Activated gamma-delta T cell treated with Interleukin-2 at 50 U/mL for 16 hours (primary cell): ENCODE measurements around the gene PLCB2.
A peak's percentile ranks its signal among the peaks of the same experiment; 100 is the strongest.

ENCODE experiments used
- DNase-seq: peaks from one replicate; pipeline ENCODE4 v3.0.0-alpha.2; 2020

The PLCB2 gene, protein sequence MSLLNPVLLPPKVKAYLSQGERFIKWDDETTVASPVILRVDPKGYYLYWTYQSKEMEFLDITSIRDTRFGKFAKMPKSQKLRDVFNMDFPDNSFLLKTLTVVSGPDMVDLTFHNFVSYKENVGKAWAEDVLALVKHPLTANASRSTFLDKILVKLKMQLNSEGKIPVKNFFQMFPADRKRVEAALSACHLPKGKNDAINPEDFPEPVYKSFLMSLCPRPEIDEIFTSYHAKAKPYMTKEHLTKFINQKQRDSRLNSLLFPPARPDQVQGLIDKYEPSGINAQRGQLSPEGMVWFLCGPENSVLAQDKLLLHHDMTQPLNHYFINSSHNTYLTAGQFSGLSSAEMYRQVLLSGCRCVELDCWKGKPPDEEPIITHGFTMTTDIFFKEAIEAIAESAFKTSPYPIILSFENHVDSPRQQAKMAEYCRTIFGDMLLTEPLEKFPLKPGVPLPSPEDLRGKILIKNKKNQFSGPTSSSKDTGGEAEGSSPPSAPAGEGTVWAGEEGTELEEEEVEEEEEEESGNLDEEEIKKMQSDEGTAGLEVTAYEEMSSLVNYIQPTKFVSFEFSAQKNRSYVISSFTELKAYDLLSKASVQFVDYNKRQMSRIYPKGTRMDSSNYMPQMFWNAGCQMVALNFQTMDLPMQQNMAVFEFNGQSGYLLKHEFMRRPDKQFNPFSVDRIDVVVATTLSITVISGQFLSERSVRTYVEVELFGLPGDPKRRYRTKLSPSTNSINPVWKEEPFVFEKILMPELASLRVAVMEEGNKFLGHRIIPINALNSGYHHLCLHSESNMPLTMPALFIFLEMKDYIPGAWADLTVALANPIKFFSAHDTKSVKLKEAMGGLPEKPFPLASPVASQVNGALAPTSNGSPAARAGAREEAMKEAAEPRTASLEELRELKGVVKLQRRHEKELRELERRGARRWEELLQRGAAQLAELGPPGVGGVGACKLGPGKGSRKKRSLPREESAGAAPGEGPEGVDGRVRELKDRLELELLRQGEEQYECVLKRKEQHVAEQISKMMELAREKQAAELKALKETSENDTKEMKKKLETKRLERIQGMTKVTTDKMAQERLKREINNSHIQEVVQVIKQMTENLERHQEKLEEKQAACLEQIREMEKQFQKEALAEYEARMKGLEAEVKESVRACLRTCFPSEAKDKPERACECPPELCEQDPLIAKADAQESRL

DNA sequence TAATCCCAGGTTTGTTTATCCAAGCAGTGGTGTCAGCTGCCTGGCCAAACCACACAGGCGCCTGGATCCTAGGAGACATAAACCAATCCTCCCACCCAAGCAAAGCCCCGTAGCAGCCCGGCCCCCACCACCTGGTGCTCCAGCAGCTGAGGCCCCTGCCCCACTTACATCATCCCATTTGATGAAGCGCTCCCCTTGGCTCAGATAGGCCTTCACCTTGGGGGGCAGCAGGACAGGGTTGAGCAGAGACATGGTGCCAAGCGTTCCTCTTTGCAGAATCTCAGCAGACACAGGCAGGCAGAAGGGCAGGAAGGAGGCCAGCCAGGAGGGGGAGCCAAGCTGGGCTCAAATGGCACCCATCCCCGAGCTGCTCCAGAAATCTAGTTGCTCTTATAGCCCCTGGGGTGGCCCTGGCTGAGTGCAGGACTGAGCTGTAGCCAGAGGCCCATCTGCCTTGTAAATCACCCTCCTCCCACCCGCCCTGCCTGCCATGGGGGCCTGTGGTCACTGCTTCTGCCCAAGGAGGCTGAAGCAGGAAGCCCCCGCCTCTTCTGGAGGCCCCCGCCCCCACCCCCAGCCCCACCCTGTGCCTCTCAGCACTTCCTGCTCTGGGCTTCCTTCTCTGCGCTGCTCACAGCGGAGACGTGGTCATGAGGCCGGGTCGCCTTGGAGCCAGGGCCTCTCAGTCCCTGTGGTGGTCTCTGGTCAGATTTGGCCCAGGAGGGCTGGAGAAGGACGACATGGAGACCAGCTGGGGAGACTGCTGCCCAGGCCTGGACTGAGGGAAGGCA lies at the start of gene PLCB2:
TSS of gene PLCB2 (minus strand) at position 515 of the 791 bp plus-strand sequence. CDS start at position 252, 263 bp downstream.
- peak; percentile 66 for DNase-seq

DNA sequence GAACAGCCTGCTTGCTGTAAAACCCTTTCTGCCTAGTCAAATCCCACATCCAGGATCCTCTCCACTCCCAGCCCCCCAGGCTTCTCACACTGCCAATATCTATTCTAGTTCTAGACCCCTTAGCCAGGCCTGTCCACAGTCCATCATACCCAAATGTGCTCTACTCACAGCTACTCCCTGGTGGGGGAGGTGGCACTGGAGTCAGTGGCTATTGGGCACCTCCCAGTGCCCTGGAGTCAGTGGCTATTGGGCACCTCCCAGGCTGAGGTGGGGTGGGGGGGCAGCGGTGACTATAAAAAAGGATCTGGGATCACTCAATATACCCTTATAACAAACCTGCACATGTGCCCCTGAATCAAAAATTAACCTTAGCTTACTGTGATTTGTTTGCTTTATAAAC lies 49.5 kb upstream of the PLCB2 start:
- DNase-seq: no peak

GRCh38 chr15:40355976-40356585 lies 48.3 kb upstream of the PLCB2 start:
- DNase-seq: no peak

GRCh38 chr15:40354408-40355171 lies 46.9 kb upstream of the PLCB2 start:
- no peak for DNase-seq

DNA sequence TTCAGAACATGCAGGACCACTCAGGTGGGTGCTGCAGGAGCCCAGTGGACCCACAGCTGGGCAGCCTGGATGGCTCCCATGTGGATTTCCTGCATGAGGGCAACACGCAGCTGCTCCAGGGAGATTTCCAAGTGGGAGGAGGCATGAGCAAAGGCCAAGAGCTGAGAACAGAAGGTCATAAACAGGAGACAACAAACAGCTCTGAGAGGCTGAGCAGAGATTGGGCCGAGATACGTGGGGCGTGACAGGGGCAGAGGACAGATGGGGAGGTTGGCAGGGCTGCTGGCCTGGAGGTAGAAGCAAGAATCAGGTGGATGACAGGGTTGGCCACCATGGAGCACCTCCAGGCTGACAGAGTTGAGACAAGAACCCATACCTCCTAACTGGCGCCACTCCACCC lies 46.0 kb upstream of the PLCB2 start:
- DNase-seq: no peak

DNA sequence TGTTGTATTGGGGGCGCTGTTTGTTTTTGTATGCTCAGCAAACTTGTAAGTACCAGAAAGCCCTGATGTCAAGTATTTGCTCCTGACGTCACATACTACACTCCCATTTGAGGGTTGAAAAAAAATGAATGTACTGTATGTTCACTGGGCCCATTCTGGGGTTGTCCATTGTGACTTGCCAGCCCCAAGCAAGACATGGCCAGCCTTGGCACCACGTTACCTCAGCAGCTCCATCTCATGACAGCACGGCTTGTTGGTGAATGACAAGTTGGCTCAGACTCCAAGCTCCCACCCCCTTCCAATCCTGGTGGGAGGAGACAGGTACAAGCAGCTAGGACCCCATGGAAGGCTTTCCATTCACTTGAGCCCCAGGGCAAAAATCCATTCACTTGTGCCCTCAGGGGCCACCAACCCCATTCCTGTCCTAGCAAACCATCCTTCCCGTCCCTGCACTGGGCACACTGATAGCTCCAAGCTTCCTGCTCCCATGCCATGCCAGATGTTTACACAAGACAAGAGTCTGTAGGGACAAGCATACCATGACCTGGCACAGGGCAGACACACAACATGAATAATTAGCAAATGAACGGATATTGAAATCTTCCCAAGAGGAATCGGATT lies 44.7 kb upstream of the PLCB2 start:
- DNase-seq: no peak

- no peak for DNase-seq
Observed at GRCh38 chr15:40349163-40349562, 41.4 kb upstream of the PLCB2 start.

DNA sequence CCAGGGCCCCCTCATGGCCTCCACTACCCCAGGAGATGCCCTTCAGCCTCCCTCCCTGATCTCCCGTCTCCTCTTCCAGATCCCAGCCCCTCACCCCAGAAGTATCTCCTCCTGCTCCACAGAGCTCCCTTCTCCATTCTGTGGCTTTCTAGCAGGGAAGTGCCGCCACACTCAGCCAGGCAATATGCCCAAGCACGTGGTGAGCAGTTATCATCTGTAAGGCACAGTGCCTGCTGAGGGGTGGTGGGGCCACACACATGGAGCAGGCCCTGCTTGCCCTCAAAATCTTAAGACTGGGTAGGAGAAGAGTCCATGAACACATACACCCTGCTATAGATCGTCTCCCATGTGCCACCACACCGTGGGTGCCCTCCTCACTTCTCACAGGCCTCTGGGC lies 40.7 kb upstream of the PLCB2 start:
- no peak for DNase-seq

DNA sequence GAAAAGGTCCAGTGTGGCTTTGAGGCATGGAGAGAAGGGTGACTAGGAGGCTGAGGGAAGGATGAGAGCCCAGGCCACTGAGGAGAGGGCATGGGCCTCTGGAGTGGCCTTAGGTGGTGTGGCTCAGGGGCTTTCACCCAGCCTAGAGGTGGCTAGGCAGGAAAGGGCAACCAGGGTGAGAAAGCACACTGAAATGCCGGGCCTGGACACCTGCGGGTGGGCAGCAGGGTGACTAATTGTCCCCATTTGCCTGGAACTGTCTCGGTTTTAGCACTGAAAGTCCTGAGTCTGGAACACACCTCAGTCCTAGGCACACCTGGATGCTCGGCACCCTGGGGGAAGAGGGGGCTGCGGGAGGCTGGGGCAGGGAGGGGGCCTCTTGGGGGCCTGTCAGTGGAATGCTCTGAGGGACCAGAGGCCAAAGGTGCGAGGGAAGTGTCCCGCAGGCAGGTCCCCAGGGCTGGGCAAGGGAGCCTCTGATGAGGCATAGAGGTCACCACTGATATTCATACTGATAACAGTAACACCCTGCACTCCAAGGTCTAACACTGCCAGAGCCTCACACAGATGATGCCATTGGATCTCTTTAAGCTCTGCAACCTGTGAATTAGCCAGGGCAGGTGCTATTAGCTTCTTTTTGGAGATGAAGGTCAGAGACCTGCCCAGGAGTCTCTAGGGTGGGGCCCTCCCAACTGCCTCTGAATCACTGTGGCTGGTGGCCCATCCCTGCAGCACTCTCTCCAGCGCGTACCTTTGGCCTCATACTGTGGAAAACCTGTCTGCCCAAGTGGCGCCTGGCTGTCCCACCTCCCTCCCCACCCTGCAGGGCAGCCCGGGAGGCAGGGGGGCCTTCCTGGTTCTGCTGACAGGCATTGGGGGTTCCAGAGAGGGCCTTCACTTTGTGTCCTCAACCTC lies 40.1 kb upstream of the PLCB2 start:
- DNase-seq: no peak

DNA sequence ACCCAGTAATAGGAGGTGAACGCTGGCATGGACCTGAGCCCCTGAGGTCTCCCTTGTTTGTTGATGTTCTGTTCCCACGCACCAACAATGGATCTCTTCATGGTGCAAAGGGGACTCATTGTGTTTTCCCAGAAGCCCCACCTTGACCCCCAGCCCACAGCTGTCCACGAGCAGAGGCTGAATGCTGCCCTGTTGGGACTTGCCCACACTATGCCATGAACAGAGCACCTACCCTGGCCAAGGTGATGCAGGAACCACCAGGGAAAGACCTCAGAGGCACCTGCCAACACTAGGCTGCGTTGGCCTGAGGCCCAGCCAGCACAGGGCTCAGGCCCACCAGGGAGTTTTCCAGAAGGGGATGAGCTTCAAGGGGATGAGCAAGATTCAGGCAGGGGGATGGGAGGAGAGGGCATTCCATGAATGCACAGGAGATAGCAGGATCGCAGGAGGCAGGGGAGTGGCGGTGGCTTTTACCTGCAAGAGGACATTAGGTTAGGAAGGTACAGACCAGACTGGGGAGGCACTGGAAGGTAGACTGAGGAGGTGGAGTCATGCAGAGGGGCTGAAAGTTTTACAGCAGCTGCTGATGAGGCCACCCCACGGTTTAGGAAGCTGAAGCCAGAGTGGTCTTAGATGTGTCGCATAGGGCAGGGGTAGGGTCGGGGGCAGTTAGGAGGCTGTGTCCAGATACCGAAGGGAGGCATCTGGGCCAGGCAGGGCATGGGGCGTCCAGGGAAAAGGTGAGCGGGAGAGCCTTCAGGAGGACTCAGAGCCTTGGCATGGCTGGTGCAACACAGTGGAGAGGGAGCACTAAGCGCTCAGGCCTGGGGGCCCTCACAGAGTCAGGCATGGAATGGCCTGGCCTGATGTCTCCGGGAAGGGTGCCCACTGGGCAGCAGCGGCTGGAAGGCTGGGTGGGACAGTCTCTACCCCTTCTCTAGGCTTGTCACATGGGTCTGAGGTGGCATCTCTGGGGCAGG lies 39.1 kb upstream of the PLCB2 start:
- DNase-seq: no peak

DNA sequence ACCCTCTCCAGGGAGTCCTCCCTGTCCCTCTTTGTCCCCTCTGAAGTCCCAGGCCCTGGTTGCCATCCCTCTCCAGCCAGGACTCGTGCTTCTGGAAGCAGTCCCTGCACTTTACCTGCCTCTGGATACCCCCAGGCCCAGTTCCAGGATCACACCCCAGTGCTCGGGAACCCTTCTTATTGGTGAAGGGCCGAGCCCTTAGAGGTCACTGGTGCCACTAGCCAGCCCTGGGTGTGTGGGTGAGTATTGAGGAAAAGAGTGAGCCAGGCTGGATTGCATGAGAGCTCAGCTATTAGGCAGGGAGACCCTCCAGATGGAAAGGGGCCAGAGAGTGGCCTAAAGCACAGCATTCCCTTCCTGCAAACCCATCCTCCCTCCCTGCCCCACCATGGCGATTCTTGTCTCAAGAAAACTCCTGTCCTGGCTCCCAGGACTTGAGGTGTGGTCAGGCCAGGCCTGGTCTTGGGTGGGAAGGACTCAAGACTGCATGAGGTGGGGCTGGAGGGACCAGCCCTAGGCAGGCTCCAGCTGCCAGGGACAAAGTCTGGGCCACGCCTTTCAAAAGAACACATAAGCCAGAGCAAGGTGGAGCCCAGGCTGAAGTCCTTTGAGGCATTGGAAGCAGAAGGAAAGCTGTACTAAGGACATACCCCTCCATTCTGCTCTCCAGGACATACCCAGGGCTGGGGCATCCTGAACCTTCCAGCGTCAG lies 38.3 kb upstream of the PLCB2 start:
- no peak for DNase-seq

DNA sequence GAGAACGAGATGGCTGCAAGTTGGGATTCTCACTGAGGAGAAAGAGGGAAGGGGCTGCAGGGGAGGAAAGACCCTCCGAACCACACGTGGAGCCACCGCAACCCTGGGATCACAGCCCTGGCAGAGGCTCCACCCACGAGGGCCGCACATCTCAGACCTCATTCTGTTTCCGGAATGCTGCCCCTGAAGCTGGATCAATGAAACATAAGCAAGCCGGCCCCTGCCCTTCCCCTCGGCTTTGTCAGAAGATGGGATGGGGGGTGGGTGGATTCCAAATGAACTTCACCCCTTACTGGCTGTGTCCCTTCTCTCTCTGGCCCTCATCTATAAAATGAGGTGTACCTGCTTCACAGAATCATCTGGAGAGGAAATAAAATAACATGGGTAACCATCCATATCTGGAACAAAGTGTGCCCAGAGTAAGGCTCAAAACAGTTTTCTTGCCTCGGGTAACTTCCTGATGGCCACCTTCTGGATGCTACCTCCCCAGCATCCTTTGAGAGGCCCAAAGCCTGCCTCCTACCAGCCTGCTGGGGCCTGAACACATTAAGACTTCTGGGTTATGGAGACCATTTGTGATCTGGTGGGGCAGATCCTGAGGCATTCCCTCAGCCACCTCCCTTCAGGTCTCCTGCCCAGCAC lies 37.6 kb upstream of the PLCB2 start:
- no peak for DNase-seq

- DNase-seq: peak; percentile 68
Observed at GRCh38 chr15:40344631-40345120, 36.9 kb upstream of the PLCB2 start.

DNA sequence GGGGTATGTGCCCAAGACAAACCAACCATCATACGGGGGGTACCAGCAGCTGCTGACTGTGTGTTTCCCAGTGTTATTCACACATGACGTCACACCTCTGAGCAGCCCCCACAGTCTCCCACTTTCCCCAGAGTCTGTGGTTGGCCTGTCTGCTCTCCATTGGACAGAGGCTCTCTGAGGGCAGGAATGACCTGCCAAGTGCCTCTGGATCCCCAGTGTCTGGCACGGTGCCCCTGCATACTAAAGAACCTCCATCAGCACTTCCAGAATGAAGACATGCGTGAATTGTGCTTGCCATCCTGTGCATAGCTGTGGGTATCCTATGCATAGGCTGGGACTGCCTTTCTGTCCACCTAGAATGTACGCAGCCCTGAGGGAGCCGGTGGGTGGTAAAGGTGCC lies 36.5 kb upstream of the PLCB2 start:
- DNase-seq: no peak

- DNase-seq: no peak
Observed at GRCh38 chr15:40343512-40343911, 35.8 kb upstream of the PLCB2 start.

DNA sequence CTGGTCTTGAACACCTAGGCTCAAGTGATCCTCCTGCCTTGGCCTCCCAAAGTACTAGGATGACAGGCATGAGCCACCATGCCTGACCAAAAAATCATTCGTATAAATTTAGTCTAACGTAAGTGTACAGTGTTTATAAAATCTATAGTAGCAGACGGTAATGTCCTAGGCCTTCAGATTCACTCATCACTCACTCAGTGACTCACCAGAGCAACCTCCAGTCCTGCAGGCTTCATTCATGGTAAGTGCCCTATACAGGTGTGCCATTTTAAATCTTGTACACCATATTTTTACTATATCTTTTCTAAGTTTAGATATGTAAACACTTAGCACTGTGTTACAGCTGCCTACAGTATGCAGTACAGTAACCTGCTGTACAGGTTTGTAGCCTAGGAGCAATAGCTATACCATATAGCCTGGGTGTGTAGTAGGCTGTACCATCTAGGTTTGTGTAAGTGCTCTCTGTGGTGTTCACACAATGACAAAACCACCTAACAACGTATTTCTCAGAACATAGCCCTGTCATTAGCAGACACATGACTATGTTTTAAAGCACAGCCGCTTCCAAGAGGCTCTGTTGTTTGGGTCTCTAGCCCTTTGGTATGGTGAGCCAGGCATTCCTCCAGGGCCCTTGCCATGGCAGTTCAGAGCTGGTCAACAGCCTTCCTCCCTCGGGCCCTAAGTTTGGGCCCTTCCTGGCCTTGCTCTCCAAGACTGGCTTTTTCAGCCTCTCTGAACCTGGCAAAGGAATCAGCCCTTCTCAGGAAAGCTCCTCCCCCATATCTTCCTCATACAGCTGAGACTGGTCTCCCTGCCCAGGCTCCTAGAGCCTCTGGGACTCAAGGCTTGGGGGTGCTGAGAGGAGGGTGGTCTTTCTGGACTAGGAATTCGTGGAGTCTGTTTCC lies 34.9 kb upstream of the PLCB2 start:
- no peak for DNase-seq
